ENCODE measurements around the gene ASAP3.

GRCh38 chr1:23478896-23479665 lies 4.9 kb downstream of the ASAP3 start:
- TF ChIP-seq, protein P1, sequence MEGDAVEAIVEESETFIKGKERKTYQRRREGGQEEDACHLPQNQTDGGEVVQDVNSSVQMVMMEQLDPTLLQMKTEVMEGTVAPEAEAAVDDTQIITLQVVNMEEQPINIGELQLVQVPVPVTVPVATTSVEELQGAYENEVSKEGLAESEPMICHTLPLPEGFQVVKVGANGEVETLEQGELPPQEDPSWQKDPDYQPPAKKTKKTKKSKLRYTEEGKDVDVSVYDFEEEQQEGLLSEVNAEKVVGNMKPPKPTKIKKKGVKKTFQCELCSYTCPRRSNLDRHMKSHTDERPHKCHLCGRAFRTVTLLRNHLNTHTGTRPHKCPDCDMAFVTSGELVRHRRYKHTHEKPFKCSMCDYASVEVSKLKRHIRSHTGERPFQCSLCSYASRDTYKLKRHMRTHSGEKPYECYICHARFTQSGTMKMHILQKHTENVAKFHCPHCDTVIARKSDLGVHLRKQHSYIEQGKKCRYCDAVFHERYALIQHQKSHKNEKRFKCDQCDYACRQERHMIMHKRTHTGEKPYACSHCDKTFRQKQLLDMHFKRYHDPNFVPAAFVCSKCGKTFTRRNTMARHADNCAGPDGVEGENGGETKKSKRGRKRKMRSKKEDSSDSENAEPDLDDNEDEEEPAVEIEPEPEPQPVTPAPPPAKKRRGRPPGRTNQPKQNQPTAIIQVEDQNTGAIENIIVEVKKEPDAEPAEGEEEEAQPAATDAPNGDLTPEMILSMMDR (IDR thresholded peaks at IDR 0.05; ENCODE audit: low read depth, low read length), result no peak
- TF ChIP-seq EZH2phosphoT487 (IDR thresholded peaks at IDR 0.05; ENCODE audit: low read depth), result no peak
